ENCODE measurements around the gene NEAT1.

DNA sequence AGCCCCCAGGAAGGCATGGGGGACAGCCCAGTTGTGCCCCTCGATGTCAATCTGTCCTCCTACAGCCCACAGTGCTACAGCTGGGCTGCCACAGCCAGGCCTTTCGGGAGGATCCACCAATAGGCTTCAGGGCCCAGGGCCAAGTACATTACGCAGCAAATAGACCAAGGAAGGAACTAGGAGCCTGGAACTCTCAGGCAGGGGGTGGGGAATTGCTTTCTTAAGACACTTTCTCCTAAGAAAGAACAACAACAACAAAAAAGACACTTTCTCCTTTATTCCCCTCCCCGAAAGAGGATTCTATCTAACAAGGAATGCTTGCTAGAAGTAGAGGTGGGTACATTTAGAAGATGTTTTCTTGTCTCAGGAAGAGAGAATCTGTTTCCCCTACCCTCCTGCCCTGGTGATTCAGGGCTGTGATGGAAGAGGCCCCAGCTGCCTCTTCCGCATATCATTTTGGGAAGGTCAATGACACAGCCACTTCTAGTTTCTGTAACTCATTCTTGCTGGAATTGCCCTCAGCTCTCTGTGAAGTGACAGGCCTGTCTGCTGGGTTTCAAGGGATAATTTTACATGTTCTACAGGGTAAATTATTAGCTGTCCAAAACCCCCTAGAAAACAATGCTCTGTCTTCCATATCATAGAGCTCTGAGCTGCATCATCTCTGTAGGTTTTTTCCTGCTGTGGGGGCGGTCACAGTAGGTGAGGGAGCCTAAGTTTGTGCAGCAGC is 70.2 kb downstream of the NEAT1 start:
- TF ChIP-seq YY1 (IDR thresholded peaks at IDR 0.05; ENCODE audit: insufficient read depth, insufficient read length) (no peak), ZNF274 (IDR thresholded peaks at IDR 0.05; ENCODE audit: low read depth, low read length) (no peak)
